HL-60 (cell line): Measurements from ENCODE around the gene HIF3A.

Experiments used
- CTCF ChIP-seq: IDR thresholded peaks from one replicate; pipeline ENCODE4 v1.5.1; 2011; ENCODE audit warnings: low read length, control low read depth, inconsistent platforms; ENCODE audit not compliant: insufficient read depth
- GABPA ChIP-seq: IDR thresholded peaks from 2 replicates; pipeline ENCODE4 v1.6.1; 2012; ENCODE audit warnings: low read depth
- POLR2AphosphoS5 ChIP-seq: IDR thresholded peaks from 2 replicates; pipeline ENCODE4 v1.6.1; 2012; ENCODE audit warnings: low read depth
- SPI1 ChIP-seq: IDR thresholded peaks from 2 replicates; pipeline ENCODE4 v1.6.1; 2012; ENCODE audit warnings: low read depth, mild to moderate bottlenecking, borderline replicate concordance

- no peak for TF ChIP-seq CTCF
- no peak for TF ChIP-seq POLR2AphosphoS5
- no peak for TF ChIP-seq SPI1
- no peak for TF ChIP-seq GABPA
Measured at GRCh38 chr19:46270521-46271256, 26.2 kb upstream of the HIF3A start.
